ENCODE results near the gene TASP1. TPM values are rescaled to one million over a fixed set of nuclear protein-coding genes. Genes with fewer than 3 reads are reported as not detected.

TASP1 gene
- polyA plus RNA-seq, 1 donor (not counting 4 experiments of a cell fraction or from before 2014, with no cell fraction given): 17.4 TPM

GRCh38 chr20:13552061-13552460, 86.7 kb downstream of the TASP1 start:
- no peak for TF ChIP-seq CTCF (optimal IDR thresholded peaks at IDR 0.05 in 1 of 3, IDR thresholded peaks at IDR 0.05 in 1 of 3, conservative IDR thresholded peaks at IDR 0.05 in 1 of 3; ENCODE audit: extremely low read depth in 1 of 3, insufficient read depth in 2 of 3, low read length in 3 of 3)
- no peak for TF ChIP-seq EZH2 (IDR thresholded peaks at IDR 0.05; ENCODE audit: low read length)
- peaks cover 0 to 4% of the 10 kb centered on the region in 2 experiments for H3K36me3 ChIP-seq (ENCODE audit: control insufficient read depth in 2 of 2, extremely low read depth in 1 of 2, insufficient read depth in 2 of 2, low read length in 2 of 2)
- FAIRE-seq (no peak), DNase-seq (ENCODE audit: low read depth, low spot score) (no peak)
- no peak overlapping the region for H3K9ac ChIP-seq (ENCODE audit: control insufficient read depth, extremely low read depth, insufficient read depth, low read length)
- H3K4me1 ChIP-seq (ENCODE audit: control insufficient read depth, extremely low read depth, insufficient read depth, low read length): peaks cover 3% of the 10 kb centered on the region
- no peak overlapping the region for H3K4me2 ChIP-seq (ENCODE audit: control insufficient read depth, extremely low read depth, insufficient read depth, low read depth, low read length)
- H3K79me2 ChIP-seq (ENCODE audit: control insufficient read depth, insufficient read depth, low read length): no peaks in the 10 kb centered on the region
- H2AFZ ChIP-seq (ENCODE audit: control insufficient read depth, low read length): no peak overlapping the region
- no peaks in the 10 kb centered on the region for H3K27me3 ChIP-seq (ENCODE audit: control insufficient read depth, extremely low read depth, insufficient read depth, low read length)
- no peak overlapping the region for H3K27ac ChIP-seq (ENCODE audit: control insufficient read depth, insufficient read depth, low read length)
- no peaks in the 10 kb centered on the region for H4K20me1 ChIP-seq (ENCODE audit: control insufficient read depth, extremely low read depth, insufficient read depth, low read length)
- H3K9me1 ChIP-seq (ENCODE audit: control insufficient read depth, extremely low read depth, insufficient read depth, low read length): no peaks in the 10 kb centered on the region
- H3K9me3 ChIP-seq (ENCODE audit: control insufficient read depth, low read depth, low read length): no peaks in the 10 kb centered on the region
- dilution Hi-C loops (cut with MboI; ENCODE audit: extremely low pct_ligation_motif_present, low sequenced_read_pairs): no loop called here
- H3K4me3 ChIP-seq (ENCODE audit: control insufficient read depth in 2 of 3, extremely low read depth in 1 of 3, insufficient read depth in 2 of 3, low read depth in 1 of 3, low read length in 3 of 3): no peak overlapping the region

DNA sequence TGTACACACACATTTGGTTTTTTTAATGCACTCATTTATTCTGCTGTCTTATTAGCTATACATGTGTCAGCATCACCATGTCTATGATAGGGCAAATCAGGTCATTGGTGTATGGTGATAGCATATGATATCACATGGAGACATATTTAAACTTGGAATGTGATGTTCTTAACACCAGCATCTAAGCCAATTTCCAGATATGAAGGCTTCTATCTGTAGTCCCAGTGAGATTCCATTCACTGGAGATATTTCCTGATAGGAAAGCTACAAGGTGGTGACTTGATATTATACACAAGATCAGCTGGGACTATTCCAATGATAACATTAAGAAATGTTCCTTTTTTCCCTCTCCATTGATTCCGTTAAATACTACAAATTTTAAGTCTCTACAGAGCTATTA, 89.3 kb downstream of the TASP1 start:
- dilution Hi-C loops (cut with MboI; ENCODE audit: extremely low pct_ligation_motif_present, low sequenced_read_pairs): no loop called here
- Histone ChIP-seq H4K20me1 (ENCODE audit: control insufficient read depth, extremely low read depth, insufficient read depth, low read length) (no peaks in the 10 kb centered on the region), H3K27ac (ENCODE audit: control insufficient read depth, insufficient read depth, low read length) (no peak overlapping the region), H3K9me3 (ENCODE audit: control insufficient read depth, low read depth, low read length) (no peaks in the 10 kb centered on the region), H3K36me3 (ENCODE audit: control insufficient read depth in 2 of 2, extremely low read depth in 1 of 2, insufficient read depth in 2 of 2, low read length in 2 of 2) (peaks cover 0 to 2% of the 10 kb centered on the region in 2 experiments), H3K9me1 (ENCODE audit: control insufficient read depth, extremely low read depth, insufficient read depth, low read length) (no peaks in the 10 kb centered on the region), H3K9ac (ENCODE audit: control insufficient read depth, extremely low read depth, insufficient read depth, low read length) (no peak overlapping the region), H2AFZ (ENCODE audit: control insufficient read depth, low read length) (no peak overlapping the region), H3K4me3 (ENCODE audit: control insufficient read depth in 2 of 3, extremely low read depth in 1 of 3, insufficient read depth in 2 of 3, low read depth in 1 of 3, low read length in 3 of 3) (no peak overlapping the region), H3K4me1 (ENCODE audit: control insufficient read depth, extremely low read depth, insufficient read depth, low read length) (peaks cover 3% of the 10 kb centered on the region), H3K27me3 (ENCODE audit: control insufficient read depth, extremely low read depth, insufficient read depth, low read length) (no peaks in the 10 kb centered on the region), H3K79me2 (ENCODE audit: control insufficient read depth, insufficient read depth, low read length) (no peaks in the 10 kb centered on the region), H3K4me2 (ENCODE audit: control insufficient read depth, extremely low read depth, insufficient read depth, low read depth, low read length) (no peak overlapping the region)
- DNase-seq (ENCODE audit: low read depth, low spot score) (no peak), FAIRE-seq (no peak)
- TF ChIP-seq EZH2 (IDR thresholded peaks at IDR 0.05; ENCODE audit: low read length): no peak
- TF ChIP-seq CTCF (optimal IDR thresholded peaks at IDR 0.05 in 1 of 3, IDR thresholded peaks at IDR 0.05 in 1 of 3, conservative IDR thresholded peaks at IDR 0.05 in 1 of 3; ENCODE audit: extremely low read depth in 1 of 3, insufficient read depth in 2 of 3, low read length in 3 of 3): no peak
